RCC 7860 (cell line): ENCODE measurements around the gene POLR2F.
"Not testable (repeated sequence)": the region's sequence is repeated elsewhere in the genome, so short reads cannot be mapped to it uniquely, and the experiment has no call there.

ENCODE experiments used
- DNase-seq: peaks from one replicate; pipeline ENCODE4 v3.0.0-alpha.2; 2015; ENCODE audit warnings: low spot score
- FAIRE-seq: peaks from 2 replicates; lab custom pipeline; 2012; peaks lifted over from hg19 to GRCh38; lab: Jason Lieb, UNC

The POLR2F gene

GRCh38 chr22:37976022-37976421 lies 22.5 kb downstream of the POLR2F start:
- FAIRE-seq, DNase-seq: not testable (repeated sequence)

GRCh38 chr22:37976547-37976946 lies 23.0 kb downstream of the POLR2F start:
- DNase-seq (no peak), FAIRE-seq (no peak)

- FAIRE-seq: no peak
These were observed 26.3 kb downstream of the POLR2F start for GRCh38 chr22:37979782-37980181.

GRCh38 chr22:37981282-37982011 lies 27.9 kb downstream of the POLR2F start:
- no peak for FAIRE-seq
- no peak for DNase-seq

More at GRCh38 chr22:37979782-37980181, 26.3 kb downstream of the POLR2F start:
- DNase-seq: no peak

- DNase-seq (no peak), FAIRE-seq (no peak)
These were observed 28.8 kb downstream of the POLR2F start for GRCh38 chr22:37982151-37982785.

GRCh38 chr22:37982938-37983859 lies 29.7 kb downstream of the POLR2F start:
- FAIRE-seq (no peak), DNase-seq (no peak)

GRCh38 chr22:37983860-37984791 lies 30.6 kb downstream of the POLR2F start, which contains the start of gene SOX10:
TSS of gene SOX10 (minus strand) at chr22:37984555. CDS start at chr22:37983784, 771 bp downstream.
- FAIRE-seq: no peak

GRCh38 chr22:37985050-37985585 lies 31.6 kb downstream of the POLR2F start:
- FAIRE-seq: no peak
- DNase-seq: no peak

More at GRCh38 chr22:37983860-37984791, 30.6 kb downstream of the POLR2F start, which contains the start of gene SOX10:
- DNase-seq: no peak

- DNase-seq (no peak), FAIRE-seq (no peak)
These were observed 32.3 kb downstream of the POLR2F start for GRCh38 chr22:37985751-37986281.

GRCh38 chr22:37986371-37986770 lies 32.9 kb downstream of the POLR2F start:
- FAIRE-seq: no peak
- DNase-seq: no peak

GRCh38 chr22:37989146-37990045 lies 35.9 kb downstream of the POLR2F start:
- FAIRE-seq (no peak), DNase-seq (no peak)

GRCh38 chr22:37990301-37990700 lies 36.8 kb downstream of the POLR2F start:
- no peak for DNase-seq
- no peak for FAIRE-seq

- FAIRE-seq (no peak), DNase-seq (no peak)
These were observed 37.4 kb downstream of the POLR2F start for GRCh38 chr22:37990862-37991261.

GRCh38 chr22:37991731-37992442 lies 38.4 kb downstream of the POLR2F start:
- FAIRE-seq (no peak), DNase-seq (no peak)

- FAIRE-seq (no peak), DNase-seq (no peak)
These were observed 40.5 kb downstream of the POLR2F start for GRCh38 chr22:37994049-37994448.

- FAIRE-seq: no peak
- no peak for DNase-seq
These were observed 41.5 kb downstream of the POLR2F start for GRCh38 chr22:37994982-37995381.

GRCh38 chr22:37995460-37995859 lies 42.0 kb downstream of the POLR2F start:
- FAIRE-seq: no peak
- DNase-seq: no peak

- no peak for FAIRE-seq
- no peak for DNase-seq
These were observed 42.6 kb downstream of the POLR2F start for GRCh38 chr22:37996079-37996478.
